A673 (cell line): ENCODE measurements around the gene ARHGAP18.

Experiments used
- CTCF ChIP-seq: fragments of 300-800, 200-600 bp; sonication (generic); conservative IDR thresholded peaks from 2 replicates; pipeline ENCODE4 v1.5.1; 2017; ENCODE audit warnings: low read depth, mild to moderate bottlenecking, antibody characterized with exemption, low read length, moderate library complexity, mixed read lengths
- EZH2 ChIP-seq: fragments of 200-600 bp; sonication (generic); IDR thresholded peaks from 2 replicates; pipeline ENCODE4 v1.6.1; 2017; ENCODE audit warnings: borderline replicate concordance, low read depth, mild to moderate bottlenecking, mixed read lengths, antibody characterized with exemption, low read length; ENCODE audit not compliant: poor library complexity, severe bottlenecking

GRCh38 chr6:129709769-129710449, at the start of gene ARHGAP18:
- TF ChIP-seq CTCF (no peak), EZH2 (no peak)
